Activated CD4-positive, CD25-positive, alpha-beta regulatory T cell treated with anti-CD3 and anti-CD28 coated beads, Interleukin-2, amount 50 U/mL, for 16 hours (primary cell): ENCODE data around the gene RABIF.
"Not testable (repeated sequence)": the region's sequence is repeated elsewhere in the genome, so short reads cannot be mapped to it uniquely, and the experiment has no call there.

Experiments used
- DNase-seq: peaks from one replicate; pipeline ENCODE4 v3.0.0-alpha.2; 2020; ENCODE audit warnings: low read depth, low spot score

RABIF gene

DNA sequence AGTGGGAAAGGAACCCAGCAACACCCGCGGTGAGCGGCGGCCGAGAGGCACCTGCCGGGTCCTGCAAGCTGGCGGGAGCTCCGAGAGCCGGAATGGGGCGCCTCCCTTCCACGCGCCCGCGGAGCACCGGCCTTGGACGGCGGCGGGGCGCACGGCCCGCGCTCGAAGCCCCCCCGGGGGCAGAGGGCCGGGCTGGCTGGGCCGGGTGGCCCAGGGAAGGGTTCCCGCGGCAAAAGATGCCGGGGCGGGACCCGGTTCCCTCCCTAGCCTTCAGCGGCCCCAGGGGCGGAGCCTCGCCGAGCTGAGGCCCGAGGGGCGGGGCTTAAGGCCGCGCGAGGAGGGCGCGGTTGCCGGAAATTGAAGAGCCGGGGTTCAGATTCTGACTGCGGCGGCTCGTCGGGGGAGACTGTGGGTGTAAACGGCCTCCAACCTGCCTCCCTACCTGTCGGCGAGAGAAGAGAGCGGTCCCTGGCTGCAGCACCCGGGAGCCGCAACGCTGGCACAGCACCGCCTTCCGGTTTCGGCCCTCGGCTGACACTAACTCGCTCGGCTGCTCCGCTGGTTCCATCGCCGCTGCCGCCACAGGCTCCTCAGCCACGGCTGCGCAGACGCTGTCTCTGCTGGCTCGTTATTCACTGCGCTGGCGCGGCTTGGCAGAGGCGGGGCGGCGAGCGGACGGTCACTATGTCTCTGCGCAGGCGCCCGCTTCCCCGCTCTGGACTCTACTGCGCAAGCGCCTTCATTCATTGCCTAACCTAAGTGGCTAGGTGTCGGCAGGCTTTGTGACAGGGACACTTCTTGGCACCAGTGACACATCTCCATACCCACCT is at the start of gene RABIF:
TSS of gene RABIF (minus strand) at position 619 of the 830 bp plus-strand sequence. CDS start at position 568, 51 bp downstream.
- DNase-seq = peak; percentile 95

DNA sequence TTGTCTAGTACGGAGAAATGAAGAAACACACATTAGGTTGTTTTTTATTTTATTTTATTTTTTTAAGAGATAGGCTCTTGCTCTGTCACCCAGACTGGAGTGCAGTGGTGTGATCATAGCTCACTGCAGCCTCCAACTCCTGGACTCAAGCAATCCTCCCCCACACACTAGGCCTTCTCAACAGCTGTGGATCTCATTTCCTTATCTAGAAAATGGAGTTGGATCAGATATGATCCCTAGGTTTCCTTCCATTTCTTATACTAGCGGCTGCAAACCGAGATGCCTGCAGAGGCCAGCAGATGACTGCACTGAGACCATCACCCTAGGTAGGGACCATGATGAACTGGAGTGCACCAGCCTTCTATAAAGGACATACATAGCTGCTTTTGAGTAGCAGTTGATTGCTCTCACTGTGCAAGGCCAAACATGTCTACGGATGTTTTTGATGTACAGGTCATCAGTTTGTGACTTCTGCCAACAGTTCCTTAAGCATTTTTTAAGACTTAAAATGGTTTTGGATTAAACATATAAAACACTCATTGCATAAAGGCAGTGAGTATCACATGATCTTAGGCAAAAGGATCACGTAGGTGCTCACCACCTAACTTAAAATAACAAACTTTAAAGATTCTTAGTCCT is 49.5 kb upstream of the RABIF start:
- no peak for DNase-seq

DNA sequence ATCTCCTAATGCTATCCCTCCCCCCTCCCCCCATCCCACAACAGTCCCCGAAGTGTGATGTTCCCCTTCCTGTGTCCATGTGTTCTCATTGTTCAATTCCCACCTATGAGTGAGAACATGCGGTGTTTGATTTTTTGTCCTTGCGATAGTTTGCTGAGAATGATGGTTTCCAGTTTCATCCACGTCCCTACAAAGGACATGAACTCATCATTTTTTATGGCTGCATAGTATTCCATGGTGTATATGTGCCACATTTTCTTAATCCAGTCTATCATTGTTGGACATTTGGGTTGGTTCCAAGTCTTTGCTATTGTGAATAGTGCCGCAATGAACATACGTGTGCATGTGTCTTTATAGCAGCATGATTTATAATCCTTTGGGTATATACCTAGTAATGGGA is 47.5 kb upstream of the RABIF start:
- not testable (repeated sequence) for DNase-seq

DNA sequence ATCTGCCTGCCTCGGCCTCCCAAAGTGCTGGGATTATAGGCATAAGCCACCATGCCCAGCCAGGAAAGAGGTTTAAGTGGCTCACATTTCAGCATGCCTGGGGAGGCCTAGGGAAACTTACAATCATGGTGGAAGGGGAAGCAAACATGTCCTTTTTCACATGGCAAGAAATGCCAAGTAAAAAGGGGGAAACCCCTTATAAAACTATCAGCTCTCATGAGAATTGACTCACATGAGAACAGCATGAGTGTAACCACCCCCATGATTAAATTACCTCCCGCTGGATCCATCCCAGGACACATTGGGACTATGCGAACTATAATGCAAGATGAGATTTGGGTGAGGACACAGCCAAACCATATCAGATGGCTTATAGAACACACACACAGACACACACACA is 46.9 kb upstream of the RABIF start:
- DNase-seq = no peak

DNA sequence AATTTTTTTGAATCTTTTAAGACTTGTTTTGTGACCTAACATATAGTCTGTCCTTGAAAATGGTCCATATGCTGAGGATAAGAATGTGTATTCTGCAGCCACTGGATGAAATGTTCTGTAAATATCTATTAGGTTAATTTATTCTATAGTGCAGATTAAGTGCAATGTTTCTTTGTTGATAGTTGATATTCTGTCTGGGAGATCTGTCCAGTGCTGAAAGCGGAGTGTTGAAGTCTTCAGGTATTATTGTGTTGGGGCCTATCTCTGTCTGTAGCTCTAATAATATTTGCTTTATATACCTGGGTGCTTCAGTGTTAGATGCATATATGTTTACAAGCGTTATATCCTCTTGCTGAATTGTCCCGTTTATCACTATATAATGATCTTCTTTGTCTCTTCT is 45.8 kb upstream of the RABIF start:
- DNase-seq = no peak

DNA sequence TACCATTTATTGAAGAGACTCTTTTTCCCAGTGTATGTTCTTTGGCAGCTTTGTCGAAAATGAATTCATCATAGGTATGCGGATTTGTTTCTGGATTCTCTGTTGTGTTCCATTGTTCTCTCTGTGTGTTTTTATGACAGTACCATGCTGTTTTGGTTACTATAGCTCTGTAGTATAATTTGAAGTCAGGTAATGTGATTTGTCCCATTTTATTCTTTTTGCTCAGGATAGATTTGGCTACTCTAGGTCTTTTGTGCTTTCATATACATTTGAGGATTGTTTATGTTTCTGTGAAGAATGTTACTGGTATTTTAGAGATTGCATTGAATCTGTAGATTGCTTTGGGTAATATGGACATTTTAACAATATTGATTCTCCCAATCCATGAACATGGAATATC is 43.5 kb upstream of the RABIF start:
- DNase-seq = no peak

DNA sequence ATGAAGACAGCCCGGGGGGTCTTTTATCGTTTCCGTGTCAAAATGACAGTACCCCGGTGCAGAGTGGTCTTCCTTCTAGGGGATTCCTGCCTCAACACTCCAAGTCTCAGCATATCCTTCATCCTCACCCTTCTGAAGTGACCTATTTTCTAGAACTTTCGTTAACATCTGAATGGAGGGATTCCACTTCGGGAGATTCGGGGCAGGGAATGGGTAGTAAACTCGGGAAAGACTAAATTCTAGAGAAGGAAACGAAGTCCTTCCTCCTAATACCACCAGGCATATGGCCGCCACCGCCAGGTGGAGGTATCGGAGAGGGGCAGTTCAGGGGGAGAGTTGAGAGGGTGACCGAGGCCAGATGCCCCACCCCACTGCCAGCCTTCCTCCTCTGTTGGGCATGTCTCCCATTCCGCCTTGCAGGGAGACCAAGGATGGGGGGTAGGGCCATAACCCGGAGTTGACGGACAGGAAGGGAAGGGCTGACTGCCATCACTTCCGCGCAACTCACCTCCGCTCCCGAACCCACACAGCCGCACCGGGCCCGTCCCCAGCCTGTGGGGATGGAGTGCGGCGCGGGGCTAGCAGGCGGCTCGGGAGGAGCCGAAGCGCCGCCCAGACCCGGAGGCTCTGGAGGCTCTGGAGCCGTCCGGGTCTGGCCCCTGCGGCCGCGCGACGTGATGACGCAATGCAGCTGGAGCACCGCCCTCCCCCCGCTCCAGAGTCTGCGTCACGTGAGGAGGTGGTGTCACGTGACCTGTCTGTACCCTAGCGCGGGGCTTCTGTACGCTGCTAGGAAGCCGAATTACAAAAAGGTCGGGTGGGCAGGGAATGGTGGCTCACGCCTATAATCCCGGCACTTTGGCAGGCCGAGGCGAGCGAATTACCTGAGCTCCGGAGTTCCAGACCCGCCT is 37.9 kb upstream of the RABIF start, which contains the start of gene KLHL12:
TSS of gene KLHL12 (minus strand) at position 654 of the 911 bp plus-strand sequence. CDS start 2,072 bp downstream, outside the sequence.
- DNase-seq = peak; percentile 89

DNA sequence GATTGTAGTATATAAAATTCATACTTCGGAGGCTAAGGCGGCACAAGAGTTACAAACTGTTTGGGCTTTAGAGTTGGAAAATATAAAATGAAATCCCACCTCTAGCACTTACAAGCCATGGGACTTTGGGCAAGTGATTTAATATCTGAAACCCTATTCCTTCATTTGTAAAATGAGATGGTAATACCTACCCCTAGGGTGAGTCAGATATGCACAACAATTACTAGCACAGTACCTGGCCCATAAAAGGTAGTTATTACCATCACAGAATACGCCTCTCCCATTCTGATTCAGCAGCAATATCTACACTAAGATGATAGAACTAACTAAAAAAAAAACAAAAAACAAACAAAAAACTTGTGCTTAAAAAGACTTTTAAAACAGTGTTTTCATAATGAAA is 34.6 kb upstream of the RABIF start:
- DNase-seq = no peak

DNA sequence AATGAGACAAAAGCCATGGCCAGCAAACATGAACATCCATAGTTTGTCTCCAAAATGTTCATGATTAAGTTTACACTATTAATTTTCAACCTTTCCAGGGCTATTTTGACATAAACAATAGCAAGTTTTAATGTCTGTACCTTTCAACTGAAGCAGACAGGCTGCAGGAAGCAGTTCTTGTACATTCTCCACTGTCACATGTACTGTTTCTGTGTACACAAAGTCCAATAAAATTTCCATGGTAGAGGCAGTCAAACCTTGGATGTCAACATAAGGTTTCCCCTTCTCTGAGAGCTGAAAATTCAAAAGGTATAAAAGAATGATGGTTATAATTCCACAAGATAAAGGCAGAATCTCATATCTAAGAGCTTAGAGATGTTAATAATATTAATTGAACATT is 30.7 kb upstream of the RABIF start:
- DNase-seq = no peak

DNA sequence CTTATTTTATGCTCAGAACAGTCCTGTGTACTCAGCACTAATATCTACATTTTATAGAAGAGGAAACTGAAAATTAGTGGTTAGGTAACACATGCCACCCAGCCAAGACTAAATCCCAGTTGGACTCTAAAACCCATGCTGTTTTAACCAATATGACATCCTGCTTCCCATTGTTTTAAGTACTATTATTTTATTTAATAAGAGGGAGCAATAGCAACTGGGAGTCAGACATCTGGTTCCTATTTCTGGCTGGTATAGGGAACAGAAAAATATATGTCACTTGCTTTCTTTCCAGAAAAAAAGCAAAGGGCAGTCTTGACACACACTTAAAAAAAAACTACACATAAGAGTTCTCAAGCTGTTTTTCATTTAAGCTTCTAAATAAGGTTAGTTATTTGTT is 26.2 kb upstream of the RABIF start:
- DNase-seq = no peak

DNA sequence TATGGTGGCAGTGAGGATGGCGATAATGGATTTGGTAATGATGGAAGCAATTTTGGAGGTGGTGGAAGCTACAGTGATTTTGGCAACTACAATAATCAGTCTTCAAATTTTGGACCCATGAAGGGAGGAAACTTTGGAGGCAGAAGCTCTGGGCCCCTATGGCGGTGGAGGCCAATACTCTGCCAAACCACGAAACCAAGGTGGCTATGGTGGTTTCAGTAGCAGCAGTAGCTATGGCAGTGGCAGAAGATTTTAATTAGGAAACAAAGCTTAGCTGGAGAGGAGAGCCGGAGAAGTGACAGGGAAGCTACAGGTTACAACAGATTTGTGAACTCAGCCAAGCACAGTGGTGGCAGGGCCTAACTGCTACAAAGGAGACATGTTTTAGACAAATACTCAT is 23.5 kb upstream of the RABIF start:
- not testable (repeated sequence) for DNase-seq

DNA sequence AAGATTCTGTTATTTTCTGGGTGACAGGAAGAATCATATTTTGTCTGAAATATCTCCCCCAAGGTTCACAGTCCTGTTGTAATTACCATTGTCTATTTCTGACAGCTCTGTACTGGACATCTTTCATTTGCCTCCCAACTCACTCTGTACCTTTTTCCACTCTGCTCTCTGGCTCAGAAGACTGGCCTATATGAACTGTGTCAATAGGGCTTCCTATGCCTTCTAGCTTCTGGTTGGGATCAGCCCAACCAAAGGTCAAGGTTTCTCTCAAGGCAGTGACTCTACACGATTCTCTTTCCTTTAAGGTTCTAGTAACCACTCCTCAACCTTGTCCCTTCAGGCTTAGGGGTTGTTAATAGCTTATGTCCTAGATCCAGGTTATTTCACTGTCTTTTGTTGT is 20.5 kb upstream of the RABIF start:
- DNase-seq = no peak

DNA sequence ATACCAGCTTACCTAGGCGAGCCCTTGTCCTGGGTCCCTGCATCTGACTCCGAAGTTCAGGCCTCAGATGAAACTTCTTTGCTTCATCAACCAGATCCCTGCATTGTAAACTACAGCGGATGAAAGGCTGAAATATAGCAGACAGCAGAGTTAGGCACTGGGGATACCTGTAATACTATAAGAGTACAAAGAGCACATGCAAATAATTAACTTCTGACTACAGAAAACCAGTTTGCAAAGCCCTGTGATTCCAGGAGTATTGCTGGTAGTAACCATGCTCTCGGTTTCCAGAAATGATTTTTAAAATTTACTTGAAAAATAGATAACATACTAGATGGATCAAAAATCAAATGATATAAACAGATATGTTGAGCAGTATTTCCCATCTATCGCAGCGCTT is 20.0 kb upstream of the RABIF start:
- no peak for DNase-seq

DNA sequence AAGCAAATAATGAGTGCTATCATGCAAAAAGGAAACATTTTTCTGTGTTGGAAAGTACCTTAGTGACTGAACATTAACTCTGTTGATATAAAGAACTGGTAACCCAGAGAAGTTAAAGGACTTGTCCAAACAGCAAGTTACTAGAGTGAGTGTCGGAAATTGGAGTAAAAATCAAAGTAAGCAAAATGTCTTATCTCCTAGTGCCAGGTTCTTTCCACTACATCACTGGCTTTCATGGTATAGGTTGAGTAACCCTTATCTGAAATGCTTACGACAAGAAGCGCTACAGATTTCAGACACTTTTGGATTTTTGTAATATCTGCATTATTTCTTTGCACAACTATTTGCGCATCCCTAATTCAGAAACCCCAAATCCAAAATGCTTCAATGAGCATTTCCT is 16.4 kb upstream of the RABIF start:
- DNase-seq = no peak

DNA sequence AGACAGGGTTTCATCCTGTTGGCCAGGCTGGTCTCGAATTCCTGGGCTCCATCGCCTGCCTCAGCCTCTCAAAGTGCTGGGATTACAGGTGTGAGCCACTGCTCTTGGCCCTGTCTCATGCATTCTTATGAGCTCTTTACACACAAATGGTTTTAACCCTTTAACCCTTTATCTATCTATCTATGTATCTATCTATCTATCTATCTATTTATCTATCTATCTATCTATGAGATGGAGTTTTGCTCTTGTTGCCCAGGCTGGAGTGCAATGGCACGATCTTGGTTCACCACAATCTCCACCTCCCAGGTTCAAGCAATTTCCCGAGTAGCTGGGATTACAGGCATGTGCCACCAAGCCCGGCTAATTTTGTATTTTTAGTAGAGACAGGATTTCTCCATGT is 14.9 kb upstream of the RABIF start:
- not testable (repeated sequence) for DNase-seq

DNA sequence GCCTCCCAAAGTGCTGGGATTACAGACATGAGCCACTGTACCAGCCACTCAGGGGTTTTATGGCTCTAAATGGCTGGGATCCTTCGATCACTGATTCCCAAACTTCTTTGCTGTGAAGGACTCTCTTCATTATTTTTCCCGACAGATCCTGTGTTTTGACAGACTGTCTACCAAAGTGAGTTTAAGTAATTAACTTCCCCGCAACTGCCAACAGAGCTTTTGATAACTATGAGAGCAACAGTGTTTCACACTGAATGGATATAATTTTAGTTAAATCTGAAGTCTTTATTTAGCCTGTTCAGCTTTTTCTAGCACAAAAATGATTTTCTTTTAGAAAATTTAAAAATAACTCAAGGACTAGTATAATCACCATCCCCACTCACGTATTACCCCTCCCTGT is 12.6 kb upstream of the RABIF start:
- DNase-seq = no peak

DNA sequence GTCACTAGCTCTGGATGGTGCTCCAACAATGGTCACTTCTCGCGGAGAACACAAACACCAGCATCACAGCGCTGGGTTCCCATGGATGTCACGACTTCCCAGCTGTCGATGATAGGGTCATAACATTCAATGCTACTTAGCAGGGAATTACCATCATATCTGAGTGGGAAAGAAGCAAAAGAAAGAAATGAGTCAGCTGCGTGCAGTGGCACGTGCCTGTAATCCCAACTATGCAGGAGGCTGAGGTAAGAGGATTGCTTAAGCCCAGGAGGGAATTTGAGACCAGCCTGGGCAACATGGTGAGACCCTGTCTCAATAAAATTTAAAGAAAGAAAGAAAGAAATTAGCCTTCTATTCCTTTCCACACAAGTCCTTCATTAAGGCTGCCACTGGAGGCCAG is 3.6 kb upstream of the RABIF start:
- no peak for DNase-seq

DNA sequence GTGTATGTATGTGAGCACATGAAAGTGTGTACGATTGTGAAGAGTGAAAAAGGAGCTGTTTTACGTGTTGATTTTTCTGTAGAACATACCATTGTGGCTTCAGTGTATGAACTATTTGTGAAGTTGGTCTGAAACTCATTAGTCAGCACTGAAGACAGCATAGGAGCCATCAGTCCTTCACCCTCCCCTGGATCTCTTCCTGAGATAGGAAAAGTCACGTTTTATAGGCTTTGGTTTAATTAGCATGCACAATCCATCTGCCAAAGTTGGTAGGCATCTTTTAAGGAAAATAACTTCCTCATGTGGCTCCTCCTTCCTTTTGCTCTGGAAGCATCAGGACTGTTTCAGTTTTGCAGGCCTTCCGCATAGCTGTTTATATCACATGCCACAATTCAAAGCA is 1.4 kb upstream of the RABIF start:
- no peak for DNase-seq

DNA sequence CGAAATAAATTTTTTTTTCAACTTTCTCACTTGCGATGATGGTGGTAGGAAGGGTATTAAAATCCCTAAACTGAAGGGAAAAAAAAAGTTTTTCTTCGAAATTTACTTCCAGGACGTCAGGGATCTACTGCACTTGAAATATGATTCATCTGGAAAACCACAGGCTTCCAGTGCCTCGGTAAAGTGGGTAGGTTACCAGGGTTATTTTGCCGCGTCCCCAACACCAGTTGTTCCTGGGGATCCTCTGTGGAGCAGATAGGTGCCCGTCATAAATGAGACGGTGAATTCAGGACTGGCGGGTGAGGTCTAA is 773 bp downstream of the RABIF start:
- no peak for DNase-seq

DNA sequence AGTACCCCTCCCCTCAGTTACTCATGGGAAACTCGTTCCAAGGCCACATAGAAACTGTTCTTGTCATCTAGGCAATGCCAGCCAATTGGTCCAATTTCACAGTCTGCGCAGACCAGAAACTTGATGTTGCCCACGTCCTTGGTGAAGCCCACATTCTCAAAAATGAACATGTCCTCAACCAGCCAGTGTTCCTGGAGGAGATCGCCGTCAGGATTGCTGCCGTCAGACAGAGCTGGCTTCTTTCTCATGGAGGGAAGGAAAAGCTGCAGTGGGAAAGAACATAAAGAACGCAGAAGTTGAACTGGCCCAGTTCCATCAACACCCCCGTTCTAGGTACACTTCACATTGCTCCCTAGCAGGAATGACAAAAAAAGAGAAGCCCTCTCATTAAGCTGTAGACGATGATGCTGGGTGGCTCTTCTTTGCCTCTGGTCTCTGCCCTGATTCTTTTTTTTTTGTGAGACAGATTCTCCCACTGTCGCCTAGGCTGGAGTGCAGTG is 7.9 kb downstream of the RABIF start:
- DNase-seq = no peak

DNA sequence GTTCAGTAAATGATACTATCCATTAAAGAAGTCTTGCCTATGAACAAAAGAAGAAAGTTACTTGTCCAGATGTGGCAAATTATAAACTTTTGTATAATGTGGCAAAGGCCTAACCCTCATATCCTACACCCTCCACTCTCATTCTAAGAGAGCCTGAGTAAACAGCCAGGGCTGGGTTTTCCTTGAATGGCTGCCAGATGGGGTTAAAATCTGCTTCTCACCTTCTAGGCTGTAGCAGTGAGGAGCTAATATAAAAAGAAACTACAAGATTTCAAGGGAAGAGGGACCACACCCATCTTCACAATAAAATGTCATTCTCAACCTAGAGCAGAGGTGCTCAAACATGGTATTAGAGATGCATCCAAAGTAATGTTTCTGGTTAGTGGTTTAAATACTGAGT is 8.9 kb downstream of the RABIF start:
- no peak for DNase-seq

DNA sequence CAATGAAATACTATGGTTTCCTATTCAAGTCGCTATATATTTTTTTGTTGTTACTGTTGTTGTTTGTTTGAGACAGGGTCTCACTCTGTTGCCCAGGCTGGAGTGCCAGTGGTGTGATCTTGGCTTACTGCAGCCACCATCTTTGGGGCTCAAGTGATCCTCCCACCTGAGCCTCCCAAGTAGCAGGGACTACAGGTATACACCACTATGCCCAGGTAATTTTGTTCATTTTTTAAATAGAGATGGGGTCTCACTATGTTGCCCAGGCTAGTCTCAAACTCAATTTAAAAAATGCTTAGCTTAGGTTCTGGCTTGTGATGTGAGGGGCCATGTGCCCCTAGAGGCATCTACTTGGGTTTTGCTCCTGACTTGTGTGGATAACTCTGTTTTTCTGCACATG is 9.8 kb downstream of the RABIF start:
- no peak for DNase-seq
